Measurements from ENCODE around the gene LAMC3. TPM values are rescaled to one million over a fixed set of nuclear protein-coding genes. Genes with fewer than 3 reads are reported as not detected.

LAMC3 gene
- total RNA-seq, 1 donor from 2014 or later: 1.0 TPM

DNA sequence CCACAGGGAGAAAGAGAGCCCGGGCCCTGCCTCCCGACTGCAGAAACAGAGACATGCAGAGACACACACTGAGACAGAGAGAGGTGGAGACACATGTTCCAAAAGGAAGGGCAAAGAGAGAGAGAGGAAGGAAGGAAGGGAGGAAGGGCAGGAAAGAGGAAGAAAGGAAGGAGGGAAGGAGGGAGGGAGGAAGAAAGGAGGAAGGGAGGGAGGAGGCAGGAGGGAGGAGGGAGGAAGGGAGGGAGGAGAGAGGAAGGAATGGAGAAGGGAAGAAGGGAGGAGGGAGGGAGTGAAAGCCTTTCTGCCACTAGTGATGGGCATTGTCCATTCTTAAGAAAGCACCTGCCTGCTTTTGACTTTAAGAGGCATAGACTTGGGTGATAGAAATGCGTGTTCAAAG lies 38.1 kb upstream of the LAMC3 start:
- no peak overlapping the region for H3K27ac Mint-ChIP-seq (ENCODE audit: unreplicated experiment)
- H3K4me1 Mint-ChIP-seq (ENCODE audit: unreplicated experiment): peaks cover 4% of the 10 kb centered on the region
- H3K36me3 Mint-ChIP-seq (ENCODE audit: unreplicated experiment): no peaks in the 10 kb centered on the region
- H3K4me3 Mint-ChIP-seq (ENCODE audit: unreplicated experiment): no peak overlapping the region
- H3K9me3 Mint-ChIP-seq (ENCODE audit: unreplicated experiment): no peaks in the 10 kb centered on the region
- peaks cover 25% of the 10 kb centered on the region for H3K27me3 Mint-ChIP-seq (ENCODE audit: unreplicated experiment)
- no peak for DNase-seq (ENCODE audit: extremely low spot score, unreplicated experiment)
- no peak for TF ChIP-seq CTCF (IDR thresholded peaks at IDR 0.05)

GRCh38 chr9:130971294-130971849 lies 37.6 kb upstream of the LAMC3 start:
- no peak for TF ChIP-seq CTCF (IDR thresholded peaks at IDR 0.05)
- Mint-ChIP-seq H3K9me3 (ENCODE audit: unreplicated experiment) (no peaks in the 10 kb centered on the region), H3K4me1 (ENCODE audit: unreplicated experiment) (peaks cover 4% of the 10 kb centered on the region), H3K36me3 (ENCODE audit: unreplicated experiment) (no peaks in the 10 kb centered on the region), H3K4me3 (ENCODE audit: unreplicated experiment) (no peak overlapping the region), H3K27me3 (ENCODE audit: unreplicated experiment) (peaks cover 25% of the 10 kb centered on the region), H3K27ac (ENCODE audit: unreplicated experiment) (no peak overlapping the region)
- DNase-seq (ENCODE audit: extremely low spot score, unreplicated experiment): no peak

- peaks cover 4% of the 10 kb centered on the region for H3K4me1 Mint-ChIP-seq (ENCODE audit: unreplicated experiment)
- no peak for DNase-seq (ENCODE audit: extremely low spot score, unreplicated experiment)
- H3K36me3 Mint-ChIP-seq (ENCODE audit: unreplicated experiment): no peaks in the 10 kb centered on the region
- no peak overlapping the region for H3K4me3 Mint-ChIP-seq (ENCODE audit: unreplicated experiment)
- H3K9me3 Mint-ChIP-seq (ENCODE audit: unreplicated experiment): no peaks in the 10 kb centered on the region
- TF ChIP-seq CTCF (IDR thresholded peaks at IDR 0.05): no peak
- no peak overlapping the region for H3K27ac Mint-ChIP-seq (ENCODE audit: unreplicated experiment)
- H3K27me3 Mint-ChIP-seq (ENCODE audit: unreplicated experiment): peaks cover 25% of the 10 kb centered on the region
Observed at GRCh38 chr9:130972277-130972956, 36.6 kb upstream of the LAMC3 start.

DNA sequence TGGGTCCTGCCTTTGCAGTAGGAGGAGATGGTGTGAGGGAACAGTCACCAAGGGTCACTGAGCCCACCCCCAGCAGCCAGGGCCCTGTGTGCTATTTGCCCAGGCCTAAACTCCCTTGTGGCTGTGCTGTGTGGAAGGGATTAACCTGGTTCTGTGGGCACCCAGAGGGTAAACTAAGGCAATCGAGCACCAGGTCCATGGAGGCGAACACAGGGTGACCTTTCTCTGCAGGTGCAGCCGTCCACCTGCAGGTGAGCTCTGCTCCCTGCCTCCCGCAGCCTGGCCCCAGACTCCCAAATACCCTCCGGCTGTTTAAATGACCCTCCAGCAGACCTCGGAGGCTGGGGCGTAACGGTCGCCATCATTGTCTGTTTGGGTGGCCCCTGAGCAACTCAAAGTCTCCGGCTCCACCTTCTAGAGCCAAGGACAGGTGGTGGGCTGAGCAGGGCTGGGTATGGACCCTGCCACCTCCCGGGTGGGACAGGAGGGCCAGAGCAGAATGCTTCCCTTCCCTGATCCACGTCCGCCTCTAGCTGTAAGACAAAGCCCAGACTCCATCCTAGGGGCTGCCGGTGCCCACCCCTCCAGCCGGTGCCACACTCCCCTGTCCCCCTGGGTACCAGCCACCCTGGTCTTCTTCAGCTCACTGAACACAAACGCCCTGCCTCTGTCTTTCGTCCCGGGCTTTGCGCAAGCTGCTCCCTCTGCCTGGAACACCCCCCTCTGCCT lies 35.9 kb upstream of the LAMC3 start:
- TF ChIP-seq CTCF (IDR thresholded peaks at IDR 0.05): no peak
- Mint-ChIP-seq H3K36me3 (ENCODE audit: unreplicated experiment) (no peaks in the 10 kb centered on the region), H3K27ac (ENCODE audit: unreplicated experiment) (no peak overlapping the region)

DNA sequence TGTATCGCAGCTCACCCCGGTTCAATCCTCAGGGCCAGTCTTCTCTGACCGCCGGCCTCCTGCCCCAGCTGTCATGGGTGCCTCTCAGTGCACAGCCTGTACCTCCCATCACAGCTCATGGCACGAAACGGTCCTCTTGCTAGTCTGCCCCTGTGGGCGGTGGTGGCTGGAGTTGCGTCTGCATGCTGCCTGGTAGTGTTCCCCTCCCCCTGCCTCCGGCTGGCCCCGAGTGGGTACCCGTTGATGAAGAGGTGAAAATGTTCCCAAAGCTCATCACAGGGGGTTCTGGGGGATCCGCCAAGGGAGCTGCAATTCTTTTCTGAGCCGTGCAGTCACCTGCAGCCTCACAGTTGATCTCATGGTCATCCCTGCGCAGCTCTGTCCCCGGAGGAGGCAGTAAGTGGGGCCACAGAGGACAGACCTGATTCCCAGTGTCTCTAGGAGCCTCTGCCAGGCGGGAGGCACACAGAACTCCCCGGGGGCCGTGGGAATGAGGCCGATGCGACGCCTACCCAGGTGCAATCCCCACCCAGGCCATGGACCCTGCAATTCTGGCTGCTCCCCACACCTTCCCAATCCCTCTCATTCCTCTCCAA lies 35.2 kb upstream of the LAMC3 start:
- Mint-ChIP-seq H3K36me3 (ENCODE audit: unreplicated experiment) (no peaks in the 10 kb centered on the region), H3K4me1 (ENCODE audit: unreplicated experiment) (peaks cover 4% of the 10 kb centered on the region), H3K27ac (ENCODE audit: unreplicated experiment) (no peak overlapping the region), H3K4me3 (ENCODE audit: unreplicated experiment) (no peak overlapping the region), H3K9me3 (ENCODE audit: unreplicated experiment) (no peaks in the 10 kb centered on the region), H3K27me3 (ENCODE audit: unreplicated experiment) (peaks cover 25% of the 10 kb centered on the region)
- TF ChIP-seq CTCF (IDR thresholded peaks at IDR 0.05): no peak
- DNase-seq (ENCODE audit: extremely low spot score, unreplicated experiment): no peak

More for the DNA sequence above, 35.9 kb upstream of the LAMC3 start:
- no peak overlapping the region for H3K4me3 Mint-ChIP-seq (ENCODE audit: unreplicated experiment)
- peaks cover 25% of the 10 kb centered on the region for H3K27me3 Mint-ChIP-seq (ENCODE audit: unreplicated experiment)
- DNase-seq (ENCODE audit: extremely low spot score, unreplicated experiment): no peak
- H3K9me3 Mint-ChIP-seq (ENCODE audit: unreplicated experiment): no peaks in the 10 kb centered on the region
- peaks cover 4% of the 10 kb centered on the region for H3K4me1 Mint-ChIP-seq (ENCODE audit: unreplicated experiment)
